Measurements from ENCODE around the gene NLRP12.
"Not testable (repeated sequence)": the region's sequence is repeated elsewhere in the genome, so short reads cannot be mapped to it uniquely, and the experiment has no call there.

DNA sequence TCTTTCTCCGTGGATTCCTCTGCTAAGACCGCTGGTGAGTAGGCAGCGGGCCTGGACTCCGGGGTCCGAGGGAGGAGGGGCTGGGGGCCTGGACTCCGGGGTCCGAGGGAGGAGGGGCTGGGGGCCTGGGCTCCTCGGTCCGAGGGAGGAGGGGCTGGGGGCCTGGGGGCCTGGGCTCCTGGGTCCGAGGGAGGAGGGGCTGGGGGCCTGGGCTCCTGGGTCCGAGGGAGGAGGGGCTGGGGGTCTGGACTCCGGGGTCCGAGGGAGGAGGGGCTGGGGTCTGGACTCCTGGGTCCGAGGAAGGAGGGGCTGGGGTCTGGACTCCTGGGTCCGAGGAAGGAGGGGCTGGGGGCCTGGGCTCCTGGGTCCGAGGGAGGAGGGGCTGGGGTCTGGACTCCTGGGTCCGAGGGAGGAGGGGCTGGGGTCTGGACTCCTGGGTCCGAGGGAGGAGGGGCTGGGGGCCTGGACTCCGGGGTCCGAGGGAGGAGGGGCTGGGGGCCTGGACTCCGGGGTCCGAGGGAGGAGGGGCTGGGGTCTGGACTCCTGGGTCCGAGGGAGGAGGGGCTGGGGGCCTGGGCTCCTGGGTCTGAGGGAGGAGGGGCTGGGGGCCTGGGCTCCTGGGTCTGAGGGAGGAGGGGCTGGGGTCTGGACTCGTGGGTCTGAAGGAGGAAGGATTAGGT lies 45.8 kb upstream of the NLRP12 start:
- TF ChIP-seq YY1 (IDR thresholded peaks at IDR 0.05; ENCODE audit: insufficient read depth, insufficient read length); ZNF274 (IDR thresholded peaks at IDR 0.05; ENCODE audit: low read depth, low read length); SUZ12 (IDR thresholded peaks at IDR 0.05; ENCODE audit: extremely low read depth, insufficient read depth, insufficient read length): not testable (repeated sequence)

Measured in NT2/D1 (cell line).